CD4-positive, alpha-beta T cell treated with Interferon alpha-2 for 1 hour (primary cell): ENCODE measurements around the gene INAVA.
"Not testable (repeated sequence)": the region's sequence is repeated elsewhere in the genome, so short reads cannot be mapped to it uniquely, and the experiment has no call there.

Experiments
- DNase-seq, 2 donors: peaks; one replicate each; pipeline ENCODE4 v3.0.0-alpha.2; 2020 to 2022

INAVA gene

GRCh38 chr1:200923601-200924000 lies 28.9 kb downstream of the INAVA start:
- DNase-seq: no peak

- no peak for DNase-seq
Observed at GRCh38 chr1:200925831-200926230, 31.1 kb downstream of the INAVA start.

- no peak for DNase-seq
Observed at GRCh38 chr1:200929530-200930278, 35.0 kb downstream of the INAVA start.

GRCh38 chr1:200930285-200930684 lies 35.6 kb downstream of the INAVA start:
- DNase-seq: not testable (repeated sequence)

- DNase-seq: no peak
Observed at GRCh38 chr1:200931776-200932175, 37.1 kb downstream of the INAVA start.

GRCh38 chr1:200934676-200935245 lies 40.1 kb downstream of the INAVA start:
- no peak for DNase-seq

- not testable (repeated sequence) for DNase-seq
Observed at GRCh38 chr1:200935286-200935962, 40.7 kb downstream of the INAVA start.

- DNase-seq: peak; percentile 11 to 28
Observed at GRCh38 chr1:200938955-200939354, 44.3 kb downstream of the INAVA start.

- no peak for DNase-seq
Observed at GRCh38 chr1:200945111-200945510, 50.4 kb downstream of the INAVA start.

GRCh38 chr1:200947059-200947566 lies 52.4 kb downstream of the INAVA start:
- DNase-seq: no peak

GRCh38 chr1:200949626-200950025 lies 54.9 kb downstream of the INAVA start:
- no peak for DNase-seq

GRCh38 chr1:200951016-200951415 lies 56.3 kb downstream of the INAVA start:
- DNase-seq: no peak

GRCh38 chr1:200954434-200954833 lies 59.7 kb downstream of the INAVA start:
- no peak for DNase-seq

- DNase-seq: no peak
Observed at GRCh38 chr1:200958597-200958996, 63.9 kb downstream of the INAVA start.

GRCh38 chr1:200959411-200959921 lies 64.8 kb downstream of the INAVA start:
- DNase-seq: no peak

- DNase-seq: no peak
Observed at GRCh38 chr1:200960236-200960947, 65.7 kb downstream of the INAVA start.

GRCh38 chr1:200960948-200961340 lies 66.2 kb downstream of the INAVA start:
- no peak for DNase-seq

- not testable (repeated sequence) for DNase-seq
Observed at GRCh38 chr1:200962151-200962550, 67.5 kb downstream of the INAVA start.

GRCh38 chr1:200962631-200963030 lies 67.9 kb downstream of the INAVA start:
- DNase-seq: no peak

GRCh38 chr1:200963076-200963475 lies 68.4 kb downstream of the INAVA start:
- DNase-seq: no peak

GRCh38 chr1:200963888-200964287 lies 69.2 kb downstream of the INAVA start:
- not testable (repeated sequence) for DNase-seq
